SKM-1 (cell line): Measurements from ENCODE around the gene NAV2.
"Not testable (repeated sequence)": the region's sequence is repeated elsewhere in the genome, so short reads cannot be mapped to it uniquely, and the experiment has no call there.

Experiments used
- DNase-seq: peaks from one replicate; lab custom pipeline; 2025; ENCODE audit not compliant: unreplicated experiment; lab: John Stamatoyannopoulos, UW

The NAV2 gene

DNA sequence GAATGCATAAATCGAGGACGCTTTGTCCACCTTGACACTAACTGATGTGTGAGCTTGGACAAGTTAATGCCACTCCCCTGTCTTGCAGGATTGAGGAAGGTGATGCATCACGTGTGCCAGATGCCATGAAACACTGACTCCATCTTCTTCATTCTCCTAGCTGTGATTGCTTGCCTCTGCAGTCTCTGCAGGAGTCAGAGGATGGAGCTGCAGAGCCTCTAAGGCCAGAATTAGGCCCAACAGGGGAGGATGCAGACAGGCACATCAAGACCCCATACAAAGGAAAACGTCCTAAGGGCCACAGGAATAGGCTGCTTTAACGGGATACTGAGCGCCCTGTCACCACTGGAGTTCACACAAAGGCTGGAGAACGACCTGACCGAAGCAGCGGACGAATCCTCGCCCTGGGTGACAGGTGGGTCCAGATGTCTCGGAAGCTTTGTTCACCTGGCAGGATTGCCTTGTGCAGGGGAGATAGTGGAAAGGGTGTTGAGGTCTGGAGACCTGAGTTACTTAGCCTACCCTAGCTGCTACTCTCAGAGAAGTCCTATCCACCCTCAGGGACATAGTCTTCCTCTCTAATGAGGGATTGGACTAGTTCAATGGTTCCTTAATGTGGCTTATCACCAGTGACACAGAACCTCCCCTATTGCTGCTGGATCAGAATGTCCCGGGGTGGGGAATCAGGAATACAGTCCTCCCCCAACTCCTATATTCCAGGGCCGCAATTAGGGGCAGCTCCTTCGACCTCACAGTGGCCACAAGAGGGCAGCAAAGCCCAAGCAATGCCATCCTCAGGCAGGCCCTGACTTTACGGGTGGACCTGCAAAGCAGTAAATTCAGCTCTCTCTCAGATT lies 415.3 kb downstream of the NAV2 start:
- peak; percentile 38 for DNase-seq

DNA sequence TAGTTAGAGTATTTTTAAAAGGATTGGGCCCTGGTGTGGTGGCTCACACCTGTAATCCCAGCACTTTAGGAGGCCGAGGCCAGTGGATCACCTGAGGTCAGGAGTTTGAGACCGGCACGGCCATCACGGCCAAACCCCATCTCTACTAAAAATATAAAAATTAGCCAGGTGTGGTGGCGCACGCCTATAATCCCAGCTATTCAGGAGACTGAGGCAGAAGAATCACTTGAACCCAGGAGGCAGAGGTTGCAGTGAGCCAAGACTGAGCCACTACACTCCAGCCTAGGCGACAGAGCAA lies 415.8 kb downstream of the NAV2 start:
- DNase-seq: not testable (repeated sequence)

DNA sequence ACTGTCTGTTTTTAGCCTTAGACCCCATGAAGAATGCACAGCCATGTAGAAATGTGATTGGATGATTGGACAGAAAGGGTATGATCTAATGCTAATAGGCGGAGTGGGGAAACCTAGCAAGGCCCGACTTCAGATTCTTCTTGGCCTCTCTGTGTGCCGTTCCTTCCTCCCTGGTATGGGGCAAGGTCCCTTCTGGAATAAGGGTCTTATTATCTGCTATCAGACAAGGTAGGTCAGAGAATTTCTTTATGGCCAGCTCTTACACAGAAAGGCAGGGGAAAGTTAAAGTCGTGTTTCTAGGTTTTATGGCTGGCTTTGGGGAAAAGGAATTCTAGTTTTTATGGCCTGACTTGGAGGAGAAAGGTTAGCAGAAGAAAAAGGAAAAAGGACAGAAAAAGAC lies 417.0 kb downstream of the NAV2 start:
- DNase-seq: no peak

DNA sequence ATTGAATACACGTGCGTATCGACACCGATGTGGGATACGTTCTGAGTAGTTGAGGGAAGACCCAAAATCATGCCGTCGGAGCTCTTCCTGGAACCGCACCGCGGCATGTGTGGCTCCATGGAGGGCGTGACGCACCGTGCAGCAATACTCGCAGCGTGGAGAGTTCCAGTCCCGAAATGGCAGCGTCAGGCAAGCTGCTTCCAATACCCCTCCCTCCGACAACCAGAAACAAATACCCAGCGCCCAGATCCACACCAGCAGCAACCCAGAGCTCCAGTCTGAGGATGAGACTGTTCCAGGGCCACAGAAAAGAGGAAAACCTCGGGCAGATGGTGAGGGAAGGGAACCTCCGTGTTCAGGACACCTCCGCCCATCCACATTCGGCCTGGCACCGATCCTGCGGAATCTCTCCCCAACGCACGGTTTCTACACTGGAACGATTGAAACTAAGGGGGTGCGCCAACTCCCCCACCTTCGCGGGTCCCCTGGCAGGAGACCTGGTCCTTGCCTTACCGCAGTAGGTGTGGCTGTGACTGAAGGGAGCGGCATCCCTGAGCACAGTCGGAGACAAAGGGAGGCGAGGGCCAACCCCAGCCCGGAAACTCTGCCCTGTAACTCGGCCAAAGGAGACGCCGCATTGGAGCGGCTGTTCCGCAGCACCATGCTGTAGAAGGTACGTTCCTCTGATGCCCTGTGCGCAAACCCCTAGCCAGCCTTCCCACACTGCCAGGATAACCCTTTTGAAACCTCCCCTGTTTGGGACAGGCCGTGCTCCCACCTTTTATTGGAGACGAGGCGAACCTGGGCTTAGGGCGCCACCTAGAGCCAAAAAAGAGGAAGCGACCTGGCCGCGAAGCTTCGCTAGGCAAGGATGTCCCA lies 419.4 kb downstream of the NAV2 start:
- DNase-seq: peak; percentile 6

DNA sequence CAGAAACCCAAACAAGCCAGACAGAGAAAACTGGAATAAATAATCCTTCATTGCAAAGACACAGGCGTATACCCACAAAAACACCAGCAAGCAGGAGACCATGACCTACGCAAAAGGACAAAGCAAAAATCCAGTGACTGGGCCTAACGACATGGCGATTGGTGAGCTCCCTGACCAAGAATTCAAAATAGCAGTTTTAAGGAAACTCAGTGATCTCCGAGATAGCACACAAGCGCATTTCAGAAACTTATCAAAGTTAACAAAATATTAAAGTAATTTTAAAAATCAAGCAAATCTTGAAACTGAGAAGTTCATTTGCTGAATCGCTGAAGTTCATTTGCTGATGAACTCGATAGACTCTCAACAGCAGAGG lies 420.0 kb downstream of the NAV2 start:
- DNase-seq: no peak

DNA sequence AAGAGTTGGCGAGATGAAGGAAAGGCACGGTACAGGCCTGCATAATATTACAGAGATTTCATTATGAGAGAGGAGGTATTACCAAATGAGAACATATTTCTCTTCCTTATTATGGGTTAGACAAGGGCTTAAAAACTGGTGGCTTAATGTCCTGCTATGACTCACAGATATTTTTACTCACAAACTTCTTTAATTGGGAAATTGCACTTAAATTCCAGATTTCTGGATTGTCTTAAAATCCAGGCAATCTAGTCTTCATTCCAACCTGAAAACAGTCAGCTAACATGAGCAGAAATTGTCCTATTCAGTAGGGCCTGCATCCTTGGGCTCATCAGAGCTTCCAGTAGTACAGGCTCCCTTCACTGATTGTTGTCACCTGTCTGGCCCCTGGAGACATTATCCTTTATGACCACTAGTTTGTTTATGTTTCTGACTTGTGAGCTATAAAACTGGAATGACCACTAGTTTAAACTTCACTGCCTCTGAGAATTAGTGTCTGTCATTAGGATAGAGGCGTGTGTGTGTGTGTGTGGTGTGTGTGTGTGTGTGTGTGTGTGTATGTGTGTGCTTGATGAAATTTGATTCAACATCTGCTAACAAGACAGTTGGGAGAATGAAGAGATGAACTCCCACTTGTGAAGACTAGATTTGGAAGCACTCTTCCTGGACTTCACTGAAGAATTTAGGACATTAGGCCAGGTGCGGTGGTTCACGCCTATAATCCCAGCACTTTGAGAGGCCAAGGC lies 422.5 kb downstream of the NAV2 start:
- DNase-seq: no peak

DNA sequence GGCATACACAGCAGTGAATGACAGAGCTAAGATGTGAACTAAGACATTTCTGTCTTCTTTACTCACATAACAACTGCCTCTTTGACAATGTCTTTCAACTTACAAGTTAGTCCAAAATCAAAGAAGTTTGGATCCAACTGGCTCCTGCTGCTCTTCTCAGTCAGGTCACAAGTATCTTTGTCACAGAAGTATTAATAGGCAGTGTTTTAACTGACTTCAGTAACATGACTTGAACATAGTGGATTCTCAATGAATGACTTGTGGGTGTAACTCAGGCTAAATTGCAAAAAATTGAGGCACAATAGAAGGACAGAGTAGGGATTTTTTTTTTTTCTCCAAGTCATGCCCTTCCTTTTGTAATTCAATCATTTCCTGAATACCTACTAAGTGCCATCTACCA lies 425.0 kb downstream of the NAV2 start:
- no peak for DNase-seq

DNA sequence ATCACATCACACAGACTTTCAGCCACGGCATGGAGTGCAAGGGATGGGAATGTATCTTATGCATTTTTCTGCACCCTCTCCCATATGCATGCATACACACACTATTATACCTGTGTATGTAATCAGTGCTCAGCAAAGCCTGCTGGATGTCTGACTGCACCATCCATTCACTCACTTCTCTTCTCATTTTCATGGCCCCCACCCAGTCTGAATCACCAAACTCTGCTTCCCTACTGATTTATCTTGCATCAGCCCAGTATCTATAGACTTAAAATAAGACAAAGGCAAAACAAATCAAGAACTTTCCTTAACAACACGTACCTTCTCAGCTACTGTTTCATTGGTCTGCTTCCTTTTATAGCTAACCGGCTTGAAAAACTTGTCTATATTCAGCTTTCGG lies 426.1 kb downstream of the NAV2 start:
- no peak for DNase-seq

DNA sequence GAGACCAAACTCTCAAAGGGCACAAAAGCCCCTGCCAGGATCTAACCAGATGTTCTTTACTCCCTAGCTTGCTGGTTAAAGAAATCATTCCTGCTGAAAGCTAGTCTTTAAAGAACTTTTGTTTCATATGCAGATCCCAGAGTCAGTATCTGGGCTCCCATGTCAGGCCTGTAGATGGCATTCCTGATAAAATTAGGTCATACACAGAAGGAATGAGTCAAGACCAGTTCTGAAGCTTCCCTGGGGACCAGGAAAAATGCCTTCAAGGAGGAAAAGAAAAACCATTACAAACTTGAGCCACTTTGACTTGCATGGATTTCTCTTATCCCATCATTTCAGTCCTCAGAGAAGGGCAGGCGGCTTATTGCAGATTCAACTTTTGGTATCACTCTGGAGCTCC lies 441.7 kb downstream of the NAV2 start:
- no peak for DNase-seq

DNA sequence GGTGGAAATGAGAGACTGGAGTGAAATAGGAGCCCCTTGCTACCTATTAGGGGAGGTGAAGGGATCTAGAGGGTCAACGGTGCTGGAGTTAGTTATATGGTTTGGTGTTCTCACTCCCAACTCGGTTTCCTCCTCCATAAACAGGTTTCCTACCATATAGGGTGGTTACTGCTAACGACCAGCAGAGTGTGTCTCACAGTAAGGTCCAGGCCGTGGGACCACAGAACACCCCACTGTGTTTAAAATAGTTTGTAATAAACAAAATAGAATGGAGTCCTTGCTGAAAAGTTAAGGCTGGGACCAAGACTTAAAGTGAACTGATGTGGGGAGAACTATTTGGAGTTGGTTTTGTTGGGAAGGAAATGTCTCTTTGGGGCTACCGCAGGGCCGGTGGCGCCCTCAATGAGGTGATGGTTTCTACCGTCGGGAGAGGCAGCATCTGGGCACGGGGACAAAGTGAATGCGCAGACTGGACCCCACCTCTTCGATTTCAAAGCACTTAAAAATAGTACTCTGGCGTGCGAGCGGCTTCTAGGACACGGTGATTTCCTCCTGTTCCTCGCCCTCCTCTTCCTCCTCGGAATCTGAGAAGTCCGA lies 443.1 kb downstream of the NAV2 start:
- DNase-seq: no peak

DNA sequence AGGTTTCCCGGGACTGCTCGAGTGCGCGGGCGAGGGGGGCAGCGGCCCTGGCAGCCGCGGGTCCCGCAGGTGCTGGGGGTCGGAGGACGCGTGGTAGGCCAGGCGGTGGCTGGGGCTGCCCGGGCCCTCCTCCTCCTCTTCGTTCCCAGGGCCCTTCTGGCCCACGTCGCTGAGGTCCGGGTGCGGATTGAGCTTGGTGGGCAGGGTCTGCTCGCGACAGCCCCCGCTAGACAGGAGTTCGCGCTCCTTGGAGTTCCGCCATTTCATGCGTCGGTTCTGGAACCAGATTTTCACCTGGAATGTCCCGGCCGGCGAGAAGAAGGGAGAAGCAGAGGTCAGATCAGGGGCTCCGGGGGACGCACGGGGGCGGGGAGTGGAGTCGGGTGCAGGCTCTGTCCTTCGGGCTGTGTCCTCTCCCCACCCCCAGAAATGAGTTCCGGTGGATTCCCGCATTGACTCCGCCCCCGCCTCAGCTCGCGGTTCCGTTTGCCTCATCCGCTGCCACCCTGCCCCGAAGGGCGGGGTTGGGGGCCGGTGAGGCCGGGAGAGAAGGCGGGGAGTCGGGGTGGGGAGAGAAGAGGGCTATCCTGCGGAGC lies 443.7 kb downstream of the NAV2 start:
- no peak for DNase-seq

DNA sequence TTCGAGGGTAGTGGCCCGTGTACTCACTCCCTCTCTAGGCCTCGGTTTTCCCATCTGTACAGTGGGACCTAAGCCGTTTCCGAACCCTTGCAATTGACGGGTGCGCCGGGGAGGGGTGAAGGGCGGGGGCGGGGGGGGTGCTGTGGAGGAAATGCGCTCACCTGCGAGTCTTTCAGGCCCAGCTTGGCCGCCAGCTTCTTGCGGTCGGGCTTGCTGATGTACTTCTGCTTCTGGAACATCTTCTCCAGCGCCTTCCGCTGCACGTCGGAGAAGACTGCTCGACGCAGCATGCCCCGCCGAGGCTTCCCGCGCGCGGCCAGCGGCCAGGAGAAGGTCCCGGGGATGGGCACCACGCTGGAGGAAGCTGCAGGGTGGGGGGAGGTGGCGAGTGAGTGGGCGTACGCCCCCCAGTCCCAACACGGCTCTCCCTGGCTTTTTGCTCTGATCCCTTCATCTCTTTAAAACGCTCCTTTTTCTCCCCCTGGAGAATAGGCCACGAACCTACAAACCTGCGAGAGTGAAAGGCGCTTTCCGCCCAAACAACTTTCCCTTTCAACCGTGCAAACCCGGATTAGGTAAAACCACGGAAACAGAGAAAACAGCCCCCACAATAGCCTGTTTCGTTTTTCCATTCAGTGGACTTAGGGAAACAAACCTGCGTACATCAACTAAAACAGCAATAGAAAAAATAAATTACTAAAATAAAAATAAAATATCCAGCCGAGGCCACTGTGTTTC lies 444.4 kb downstream of the NAV2 start:
- DNase-seq: no peak

DNA sequence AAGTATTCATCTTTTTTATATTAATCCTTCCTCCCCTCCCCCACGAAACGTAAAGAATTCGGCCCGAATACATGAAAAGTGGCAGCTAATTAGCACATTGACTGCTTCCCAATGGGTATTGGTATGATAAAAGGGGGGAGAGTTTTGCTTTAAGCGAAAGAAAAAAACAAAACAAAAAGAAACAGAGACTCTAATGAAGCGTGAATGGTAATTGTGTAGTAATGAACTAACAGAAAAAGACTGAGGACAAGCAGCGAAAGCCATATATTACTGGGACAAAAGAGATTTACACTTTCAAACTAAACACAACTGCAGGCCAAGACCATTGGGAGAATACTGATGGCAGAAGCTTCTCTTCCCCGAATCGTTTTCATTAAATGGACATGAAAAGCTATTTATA lies 445.1 kb downstream of the NAV2 start:
- no peak for DNase-seq

DNA sequence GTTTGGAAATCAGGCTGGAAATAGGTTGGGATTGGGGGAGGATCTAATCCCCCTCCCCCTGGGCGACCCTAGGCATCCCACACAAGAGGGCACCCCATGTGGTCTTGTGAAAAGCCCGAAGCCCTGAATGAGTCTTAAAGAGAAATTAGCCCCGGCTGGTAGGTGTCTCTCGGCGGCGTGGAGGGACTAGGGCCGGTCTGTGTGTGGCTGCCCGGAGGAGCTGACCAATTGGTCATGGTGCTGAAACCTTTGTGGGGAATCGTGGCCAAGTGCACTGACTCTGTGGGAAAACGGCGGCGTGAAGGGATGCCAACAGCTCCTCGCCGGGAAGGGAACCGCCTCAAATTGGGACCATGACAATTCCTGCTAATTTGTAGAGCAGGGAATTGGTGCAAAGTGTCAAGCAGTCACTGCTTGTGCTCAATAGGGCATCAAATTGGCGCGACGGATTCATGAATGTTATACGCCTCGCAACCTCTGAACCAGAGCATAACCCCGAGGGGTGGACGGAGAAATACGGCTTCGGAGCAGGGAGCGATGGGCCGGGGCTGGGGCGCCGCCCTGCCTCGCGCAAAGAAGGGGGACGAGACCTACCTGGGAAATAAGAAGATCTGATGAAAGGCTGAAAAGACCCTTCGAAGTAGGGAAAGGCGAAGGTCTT lies 446.1 kb downstream of the NAV2 start:
- no peak for DNase-seq

DNA sequence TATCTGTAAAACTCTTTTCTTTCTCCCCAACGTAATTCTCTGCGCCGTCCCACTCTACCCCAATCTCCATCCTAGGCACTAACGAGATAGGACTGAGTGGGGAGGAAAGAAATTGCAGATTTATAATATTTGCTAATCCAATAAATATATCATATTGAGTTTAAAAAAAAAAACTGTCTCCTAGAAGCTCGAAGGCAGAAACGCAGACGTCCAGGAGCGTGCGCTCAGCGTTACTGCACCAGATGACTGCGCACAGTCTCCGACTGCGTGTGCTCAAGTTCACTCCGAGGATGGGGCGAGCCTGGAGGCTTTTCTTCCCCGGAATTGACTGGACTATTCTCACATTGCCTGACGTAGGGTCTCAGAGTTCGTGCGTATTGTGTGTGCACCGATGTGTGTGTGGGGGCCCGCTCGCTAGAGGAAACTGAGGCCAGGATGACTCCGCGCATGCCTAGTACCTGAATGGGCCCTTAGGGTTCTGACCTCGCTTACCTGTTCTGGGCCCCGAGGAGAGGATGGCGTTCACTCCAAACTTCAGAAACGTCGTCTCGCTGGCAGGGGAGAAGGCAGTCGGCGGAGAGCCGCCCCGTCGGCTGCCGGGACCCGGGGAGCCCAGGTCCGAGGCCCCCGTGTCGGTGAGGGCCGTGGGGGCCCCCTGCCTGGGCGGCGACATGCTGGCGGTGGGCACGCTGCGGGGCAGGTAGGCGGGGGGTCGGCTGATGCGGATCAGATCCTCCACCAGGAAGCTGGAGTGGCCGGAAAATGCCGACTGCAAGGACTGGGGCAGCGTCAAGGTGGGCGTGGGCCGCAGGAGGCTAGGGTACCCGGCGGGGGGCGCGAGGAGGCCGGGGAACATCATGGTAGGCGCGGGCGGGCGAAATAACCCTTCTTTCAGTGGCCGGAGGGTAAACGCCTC lies 447.1 kb downstream of the NAV2 start:
- DNase-seq: no peak

DNA sequence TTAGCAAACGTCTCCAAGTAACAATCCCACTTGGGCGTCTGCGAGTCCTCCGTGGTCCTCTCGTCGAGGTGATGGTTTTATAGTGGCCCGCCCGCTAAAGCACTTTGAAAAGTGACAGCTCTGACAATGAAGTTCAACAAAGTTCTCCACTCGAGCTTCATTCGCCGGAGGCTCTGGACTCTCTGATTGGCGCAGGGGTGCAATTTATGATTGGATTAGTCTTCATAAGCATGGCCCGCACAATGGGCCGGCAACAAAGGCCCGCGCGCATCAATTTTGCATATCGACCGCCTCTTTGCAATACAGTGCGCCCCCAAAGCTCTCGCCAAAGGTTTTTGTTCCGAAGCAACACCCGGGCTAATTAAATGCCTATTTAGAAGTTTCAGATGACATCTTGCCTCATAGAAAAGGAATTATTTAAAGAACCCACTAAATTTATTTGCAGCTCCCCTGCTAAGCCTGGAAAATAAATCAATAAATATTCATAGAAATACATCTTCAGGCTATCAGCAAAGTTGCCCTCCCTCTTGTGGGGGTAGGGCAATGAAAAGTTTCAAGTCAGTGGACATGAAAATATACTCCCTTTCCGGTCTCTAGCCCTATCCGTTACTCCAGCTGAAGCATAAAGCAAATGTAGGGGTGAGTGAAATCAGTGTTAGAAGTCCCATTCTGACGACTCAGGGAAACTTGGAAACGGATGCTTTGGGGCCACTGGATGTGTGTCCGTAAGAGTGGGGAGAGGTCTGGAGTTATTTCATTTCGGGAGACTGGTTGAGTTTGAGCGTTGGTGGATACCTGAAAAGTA lies 448.0 kb downstream of the NAV2 start, which contains the start of gene DBX1:
TSS of gene DBX1 (minus strand) at position 51 of the 805 bp plus-strand sequence. CDS start 151 bp downstream, outside the sequence.
- DNase-seq: no peak

DNA sequence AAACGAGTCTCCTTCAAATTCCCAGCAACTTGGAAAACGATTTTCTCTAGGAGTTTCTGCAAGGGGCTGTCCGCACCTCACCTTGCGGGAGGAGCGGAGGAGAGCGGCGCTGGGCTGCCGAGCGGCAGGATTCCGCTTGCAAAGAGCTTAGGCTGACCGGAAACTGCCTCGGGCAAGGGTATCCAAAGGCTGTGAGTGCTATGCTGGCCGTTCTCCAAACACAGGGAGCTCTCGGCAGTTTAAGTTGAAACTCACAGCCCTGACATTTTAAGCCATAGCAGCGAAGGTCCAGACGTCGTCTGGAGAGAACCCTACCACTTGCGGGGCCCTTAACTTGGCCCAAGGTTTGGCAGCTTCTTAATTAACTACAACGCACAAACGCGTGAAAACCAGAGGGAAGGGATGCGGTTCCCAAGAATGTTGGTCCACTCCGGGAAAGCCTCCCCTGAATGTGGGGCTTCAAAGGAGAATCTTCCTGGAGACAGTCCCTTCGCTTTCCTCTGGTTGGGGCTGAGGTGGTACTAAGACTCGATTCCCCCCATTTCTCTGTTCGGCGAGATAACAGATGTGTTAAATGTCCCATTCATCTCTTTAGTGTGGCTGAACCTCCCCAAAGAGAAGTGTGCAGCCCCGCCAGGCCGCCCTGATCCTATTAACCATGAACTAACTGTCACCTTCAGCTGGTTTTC lies 448.7 kb downstream of the NAV2 start:
- no peak for DNase-seq
